Caco-2 (cell line): Measurements from ENCODE around the gene RAB42. TPM values are rescaled to one million over a fixed set of nuclear protein-coding genes. Genes with fewer than 3 reads are reported as not detected.
"Not testable (repeated sequence)": the region's sequence is repeated elsewhere in the genome, so short reads cannot be mapped to it uniquely, and the experiment has no call there.

ENCODE experiments used
- BruUV-seq: library from RNA; stranded (reverse); fragments of 400-500 nt; replicated peaks from 2 replicates; lab custom pipeline; 2021; lab: Mats Ljungman, UMichigan
- CTCF ChIA-PET: fragments of 300-600 bp; sonication (Branson Sonifier 250); formaldehyde crosslinking; loops from one replicate; lab custom pipeline; 2022; ENCODE audit warnings: antibody characterized with exemption; lab: Charles Lee
- POLR2A ChIA-PET: fragments of 300-600 bp; sonication (Branson Sonifier 250); formaldehyde crosslinking; loops from one replicate; lab custom pipeline; 2022; ENCODE audit warnings: antibody characterized with exemption; lab: Charles Lee
- DNase-seq, 2 experiments: peaks; one replicate each; pipeline versions ENCODE4 v3.0.0 to v3.0.0-alpha.2; 2020 to 2022
- H3K27me3 ChIP-seq: replicated peaks from 2 replicates; pipeline ENCODE4 v1.6.0; 2011; ENCODE audit warnings: low read length; ENCODE audit not compliant: control insufficient read depth, insufficient read depth
- H3K36me3 ChIP-seq: 2 replicates; pipeline ENCODE4 v1.5.1; 2011; ENCODE audit warnings: low read length; ENCODE audit not compliant: control insufficient read depth, insufficient read depth
- H3K4me1 ChIP-seq: fragments of 250-450 bp; sonication (Bioruptor Pico); 2 replicates; pipeline ENCODE4 v1.5.1; 2020; ENCODE audit warnings: mild to moderate bottlenecking
- H3K4me3 ChIP-seq: 2 replicates; pipeline ENCODE4 v1.5.1; 2011; ENCODE audit warnings: low read depth, mild to moderate bottlenecking, control low read depth, low read length
- H3K9me3 ChIP-seq: fragments of 250-450 bp; sonication (Bioruptor Pico); 2 replicates; pipeline ENCODE4 v1.5.1; 2020; ENCODE audit warnings: mild to moderate bottlenecking, moderate library complexity
- H3K27ac Mint-ChIP-seq: one replicate; pipeline ENCODE4 v1.8.0; 2022; ENCODE audit warnings: mixed read lengths; ENCODE audit not compliant: unreplicated experiment
- H3K27me3 Mint-ChIP-seq: one replicate; pipeline ENCODE4 v1.8.0; 2022; ENCODE audit warnings: mixed read lengths; ENCODE audit not compliant: insufficient read depth, unreplicated experiment
- H3K36me3 Mint-ChIP-seq: one replicate; pipeline ENCODE4 v1.8.0; 2022; ENCODE audit warnings: mild to moderate bottlenecking, mixed read lengths; ENCODE audit not compliant: insufficient read depth, unreplicated experiment
- H3K4me1 Mint-ChIP-seq: one replicate; pipeline ENCODE4 v1.8.0; 2022; ENCODE audit warnings: low read depth, mixed read lengths; ENCODE audit not compliant: unreplicated experiment
- H3K4me3 Mint-ChIP-seq: one replicate; pipeline ENCODE4 v1.8.0; 2022; ENCODE audit warnings: mild to moderate bottlenecking, moderate library complexity, mixed read lengths; ENCODE audit not compliant: unreplicated experiment
- H3K9me3 Mint-ChIP-seq: one replicate; pipeline ENCODE4 v1.8.0; 2022; ENCODE audit warnings: mixed read lengths; ENCODE audit not compliant: unreplicated experiment
- CTCF ChIP-seq, 2 experiments: fragments of 200-600 bp in 1 of 2; IDR thresholded peaks; 1 replicate in 1 of 2; 2 replicates in 1 of 2; pipeline versions ENCODE4 v1.5.1 to v1.8.0; 2011 to 2022; ENCODE audit warnings: antibody characterized with exemption in 1 of 2, control low read depth in 1 of 2, inconsistent platforms in 1 of 2, low read depth in 1 of 2, low read length in 1 of 2, mild to moderate bottlenecking in 1 of 2, moderate library complexity in 1 of 2; ENCODE audit not compliant: insufficient read depth in 1 of 2, severe bottlenecking in 1 of 2, unreplicated experiment in 1 of 2
- intact Hi-C: fragments of 100-400 bp; cut with micrococcal nuclease; formaldehyde crosslinking; loops from one replicate; pipeline ENCODE4 v1.10.0; 2022; ENCODE audit not compliant: unreplicated experiment
- total RNA-seq: library from RNA; stranded (reverse); gene quantifications from 2 replicates; pipeline ENCODE4 v1.2.3, GENCODE V29; 2022

RAB42 gene
- total RNA-seq, 1 experiment from 2014 or later, result 2.5 TPM

GRCh38 chr1:28566931-28567330, 25.1 kb upstream of the RAB42 start:
- H3K4me1 ChIP-seq, result no peaks in the 10 kb centered on the region
- no peaks in the 10 kb centered on the region for H3K9me3 ChIP-seq
- H3K27me3 Mint-ChIP-seq, result no peaks in the 10 kb centered on the region
- no peaks in the 10 kb centered on the region for H3K27me3 ChIP-seq
- no peaks in the 10 kb centered on the region for H3K9me3 Mint-ChIP-seq
- no peak for DNase-seq
- TF ChIP-seq CTCF (IDR thresholded peaks at IDR 0.05; ENCODE audit: insufficient read depth in 1 of 2, low read depth in 1 of 2, low read length in 1 of 2, severe bottlenecking in 1 of 2, unreplicated experiment in 1 of 2), result no peak
- H3K4me3 ChIP-seq, result no peak overlapping the region
- H3K36me3 Mint-ChIP-seq, result peaks cover 49% of the 10 kb centered on the region
- H3K4me1 Mint-ChIP-seq, result no peaks in the 10 kb centered on the region
- intact Hi-C loops, result no loop called here
- no TSS peak for BruUV-seq
- ChIA-PET POLR2A (no interaction called here), CTCF (no interaction called here)
- no peak overlapping the region for H3K27ac Mint-ChIP-seq
- H3K36me3 ChIP-seq, result no peaks in the 10 kb centered on the region
- no peak overlapping the region for H3K4me3 Mint-ChIP-seq

- H3K9me3 Mint-ChIP-seq, result no peaks in the 10 kb centered on the region
- H3K36me3 Mint-ChIP-seq, result peaks cover 49% of the 10 kb centered on the region
- CTCF ChIA-PET, result no interaction called here
- no peak for TF ChIP-seq CTCF (IDR thresholded peaks at IDR 0.05; ENCODE audit: insufficient read depth in 1 of 2, low read depth in 1 of 2, low read length in 1 of 2, severe bottlenecking in 1 of 2, unreplicated experiment in 1 of 2)
- no peak for DNase-seq
- H3K4me1 Mint-ChIP-seq, result no peaks in the 10 kb centered on the region
- intact Hi-C loops, result no loop called here
- no peaks in the 10 kb centered on the region for H3K9me3 ChIP-seq
- no peaks in the 10 kb centered on the region for H3K27me3 Mint-ChIP-seq
- no peaks in the 10 kb centered on the region for H3K4me1 ChIP-seq
- H3K4me3 Mint-ChIP-seq, result no peak overlapping the region
- no peak overlapping the region for H3K4me3 ChIP-seq
- no peak overlapping the region for H3K27ac Mint-ChIP-seq
- POLR2A ChIA-PET, result interaction anchor here (1.0 kb wide), 1 partner anchor 10 kb away, joined by 4 read pairs; no protein-coding TSS in a partner anchor
- no peaks in the 10 kb centered on the region for H3K27me3 ChIP-seq
- no peaks in the 10 kb centered on the region; the same call in 1 of the 2 replicates for H3K36me3 ChIP-seq
- no TSS peak for BruUV-seq
Observed at GRCh38 chr1:28571911-28572310, 20.2 kb upstream of the RAB42 start.

- H3K4me3 Mint-ChIP-seq, DNase-seq, CTCF ChIA-PET, H3K27ac Mint-ChIP-seq, H3K4me1 Mint-ChIP-seq, H3K9me3 ChIP-seq, intact Hi-C loops, H3K4me1 ChIP-seq, H3K4me3 ChIP-seq, BruUV-seq, H3K27me3 Mint-ChIP-seq, H3K9me3 Mint-ChIP-seq, H3K36me3 ChIP-seq, H3K27me3 ChIP-seq: not testable (repeated sequence)
- H3K36me3 Mint-ChIP-seq, result peaks cover 54% of the 10 kb centered on the region
- POLR2A ChIA-PET, result interaction anchor here (1.0 kb wide), 1 partner anchor 9 kb away, joined by 4 read pairs; no protein-coding TSS in a partner anchor
Observed at GRCh38 chr1:28572891-28573290, 19.2 kb upstream of the RAB42 start.

GRCh38 chr1:28573564-28573963, 18.5 kb upstream of the RAB42 start:
- peaks cover 54% of the 10 kb centered on the region for H3K36me3 Mint-ChIP-seq
- CTCF ChIA-PET, result no interaction called here
- no peaks in the 10 kb centered on the region for H3K4me1 ChIP-seq
- no peaks in the 10 kb centered on the region for H3K27me3 ChIP-seq
- H3K9me3 ChIP-seq, result no peaks in the 10 kb centered on the region
- DNase-seq, result no peak
- POLR2A ChIA-PET, result no interaction called here
- H3K27ac Mint-ChIP-seq, result no peak overlapping the region
- no peaks in the 10 kb centered on the region for H3K9me3 Mint-ChIP-seq
- no peaks in the 10 kb centered on the region for H3K4me1 Mint-ChIP-seq
- H3K4me3 Mint-ChIP-seq, result no peak overlapping the region
- TF ChIP-seq CTCF (IDR thresholded peaks at IDR 0.05; ENCODE audit: insufficient read depth in 1 of 2, low read depth in 1 of 2, low read length in 1 of 2, severe bottlenecking in 1 of 2, unreplicated experiment in 1 of 2), result no peak
- no peaks in the 10 kb centered on the region for H3K27me3 Mint-ChIP-seq
- BruUV-seq, result no TSS peak
- intact Hi-C loops, result no loop called here
- no peak overlapping the region for H3K4me3 ChIP-seq
- H3K36me3 ChIP-seq, result no peaks in the 10 kb centered on the region; the same call in 1 of the 2 replicates
